Islet of Langerhans (tissue), 1 donor: ENCODE results near the gene CD22.
"Not testable (repeated sequence)": the region's sequence is repeated elsewhere in the genome, so short reads cannot be mapped to it uniquely, and the experiment has no call there.

Experiments used
- FAIRE-seq: peaks from one replicate; lab custom pipeline; 2011; peaks lifted over from hg19 to GRCh38; lab: Jason Lieb, UNC

Gene CD22

DNA sequence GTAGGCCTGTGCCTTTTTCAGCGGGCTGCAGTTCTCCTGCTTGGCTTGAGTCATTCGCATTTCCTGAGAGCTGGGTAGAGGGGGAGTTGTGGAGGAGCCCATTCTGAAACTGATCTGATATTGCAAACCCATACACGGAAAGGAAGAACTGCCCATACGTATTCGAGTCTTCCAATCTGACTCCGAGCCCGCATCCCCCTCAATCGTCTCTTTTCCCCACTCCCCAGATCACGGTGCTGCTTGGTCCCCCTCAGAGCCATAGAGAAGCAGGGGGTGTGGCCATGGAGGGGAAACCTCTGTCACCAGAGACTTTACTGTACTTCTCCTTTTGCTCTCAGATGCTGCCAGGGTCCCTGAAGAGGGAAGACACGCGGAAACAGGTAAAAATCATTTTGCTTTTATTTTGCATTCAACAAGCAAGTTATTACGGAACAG is at the start of gene CD22:
Gene CD22 (plus strand): TSS at position 337 of the 435 bp plus-strand sequence. CDS start 2,854 bp downstream, outside the sequence.
- FAIRE-seq: no peak

GRCh38 chr19:35279374-35279773 is 49.6 kb upstream of the CD22 start:
- no peak for FAIRE-seq

GRCh38 chr19:35279985-35280821 is 48.8 kb upstream of the CD22 start:
- FAIRE-seq: no peak

GRCh38 chr19:35281303-35281702 is 47.7 kb upstream of the CD22 start:
- no peak for FAIRE-seq

GRCh38 chr19:35284153-35285094 is 44.6 kb upstream of the CD22 start:
- no peak for FAIRE-seq

DNA sequence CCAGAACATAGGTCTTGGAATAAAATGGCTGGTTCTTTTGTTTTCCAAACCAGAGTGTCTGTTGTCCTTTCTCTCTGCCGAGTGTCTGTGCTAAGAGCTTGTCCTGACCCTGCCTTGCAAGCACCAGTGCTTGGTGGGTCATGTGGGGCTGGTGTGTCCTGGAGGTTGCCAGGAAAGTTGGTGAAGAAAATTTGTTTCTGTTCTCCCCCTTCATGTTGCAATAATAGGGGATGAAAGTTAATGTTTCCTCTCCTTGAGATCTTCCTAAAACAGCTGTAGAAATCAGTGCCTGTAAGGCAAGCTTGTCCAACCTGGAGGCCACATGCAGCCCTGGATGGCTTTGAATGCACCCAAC is 43.9 kb upstream of the CD22 start:
- FAIRE-seq: no peak

GRCh38 chr19:35285465-35285864 is 43.5 kb upstream of the CD22 start:
- not testable (repeated sequence) for FAIRE-seq

DNA sequence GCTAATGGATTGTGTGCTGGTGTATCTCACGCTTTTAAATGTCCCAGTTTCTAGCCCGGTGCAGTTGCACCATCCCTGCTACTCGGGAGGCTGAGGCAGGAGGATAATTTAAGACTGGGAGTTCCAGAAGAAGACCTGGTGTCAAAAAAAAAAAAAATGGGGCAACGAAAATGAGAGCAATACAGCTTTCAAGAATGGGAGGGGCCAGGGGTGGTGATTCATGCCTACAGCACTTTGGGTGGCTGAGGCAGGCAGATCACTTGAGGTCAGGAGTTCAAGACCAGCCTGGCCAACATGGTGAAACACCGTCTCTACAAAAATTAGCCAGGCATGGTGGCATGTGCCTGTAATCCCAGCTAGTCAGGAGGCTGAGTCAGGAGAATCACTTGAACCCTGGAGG is 42.9 kb upstream of the CD22 start:
- FAIRE-seq: not testable (repeated sequence)

DNA sequence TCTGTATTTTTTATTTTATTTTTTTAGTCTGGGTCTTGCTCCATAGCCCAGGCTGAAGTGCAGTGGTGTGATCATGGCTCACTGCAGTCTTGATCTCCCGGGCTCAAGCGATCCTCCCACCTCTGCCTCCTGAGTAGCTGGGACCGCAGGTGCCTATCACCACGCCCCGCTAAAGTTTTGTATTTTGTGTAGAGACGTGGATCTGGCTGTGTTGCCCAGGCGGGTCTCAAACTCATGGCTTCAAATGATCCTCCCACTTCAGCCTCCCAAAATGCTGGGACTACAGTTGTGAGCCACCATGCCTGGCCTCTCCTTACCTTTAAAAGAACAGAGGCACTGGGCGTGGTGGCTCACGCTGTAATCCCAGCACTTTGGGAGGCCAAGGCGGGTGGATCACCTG is 41.3 kb upstream of the CD22 start:
- no peak for FAIRE-seq

DNA sequence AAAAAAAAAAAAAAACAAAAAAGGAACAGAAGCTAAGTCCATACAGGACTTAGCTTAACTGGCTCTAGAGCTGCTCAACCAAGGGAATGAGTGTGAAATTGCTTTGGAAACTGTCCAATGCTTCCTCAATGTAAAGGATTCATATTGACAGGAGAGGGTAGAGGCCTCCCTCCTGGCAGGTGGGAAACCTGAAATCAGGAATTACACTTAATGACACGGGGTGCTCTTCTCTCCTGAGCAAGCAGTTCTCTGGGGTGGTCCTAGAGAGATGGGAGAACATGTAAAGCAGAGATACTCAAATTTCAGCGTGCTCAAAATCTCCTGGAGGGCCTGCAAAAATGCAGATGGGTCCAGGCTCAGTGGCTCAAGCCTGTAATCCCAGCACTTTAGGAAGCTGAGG is 40.7 kb upstream of the CD22 start:
- no peak for FAIRE-seq

- FAIRE-seq: no peak
Observed at GRCh38 chr19:35288906-35289305, 40.1 kb upstream of the CD22 start.

DNA sequence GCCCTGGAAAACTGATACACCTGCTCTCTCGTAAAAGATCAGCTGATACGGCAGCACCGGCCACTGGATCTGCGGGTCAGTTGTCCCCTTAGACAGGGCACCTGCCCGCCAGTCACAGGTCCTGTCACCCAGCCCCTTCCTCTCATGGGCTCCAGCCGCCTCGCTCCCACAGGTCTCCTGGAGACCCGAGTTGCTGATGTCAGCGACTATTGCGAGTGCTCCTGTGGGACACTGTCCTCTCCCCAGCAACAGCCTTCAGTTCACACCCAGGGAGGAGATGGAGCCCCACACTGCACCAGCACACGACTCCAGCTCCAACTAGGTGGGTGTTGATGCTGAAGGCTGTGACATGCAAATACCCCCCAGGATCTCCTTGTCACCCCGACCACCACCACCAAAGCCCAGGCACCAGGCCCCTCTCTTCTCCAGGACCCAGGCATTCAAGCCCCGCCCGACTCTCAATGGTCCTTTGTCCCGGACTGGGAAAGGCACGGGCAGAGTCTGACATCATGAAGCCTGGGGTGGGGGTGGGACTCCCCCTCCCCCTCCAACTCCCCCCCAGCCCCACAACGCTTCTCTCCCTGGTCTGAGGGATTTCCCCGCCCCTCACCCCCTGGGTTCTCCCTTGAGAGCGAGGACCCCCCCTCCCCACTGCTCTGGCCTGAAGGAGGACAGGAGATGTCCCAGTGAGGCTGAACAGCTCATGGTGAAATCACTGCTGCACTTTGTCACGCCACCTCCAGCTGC is 38.4 kb upstream of the CD22 start:
- no peak for FAIRE-seq

GRCh38 chr19:35291259-35291658 is 37.7 kb upstream of the CD22 start:
- FAIRE-seq: no peak

DNA sequence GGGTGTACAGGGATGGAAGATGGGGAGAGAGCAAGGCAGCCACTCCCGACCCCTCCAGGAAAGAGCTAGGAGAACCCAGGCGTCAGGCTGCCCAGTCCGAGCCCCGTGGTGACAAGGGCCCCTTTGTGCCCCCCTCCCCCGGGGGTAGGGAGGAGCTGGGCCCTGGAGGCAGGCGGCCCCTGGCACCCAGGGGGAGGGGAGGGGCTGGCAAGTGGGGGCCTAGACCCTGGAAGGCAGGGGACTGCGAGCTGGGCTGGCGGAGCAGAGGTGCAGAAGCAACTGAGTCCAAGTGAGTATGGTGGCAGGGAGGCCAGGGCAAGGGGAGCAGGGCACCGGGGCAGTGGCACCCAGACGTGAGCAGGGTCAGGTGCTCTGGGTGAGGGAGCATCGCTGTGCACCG is 37.1 kb upstream of the CD22 start, which contains the start of gene MAG:
Gene MAG (plus strand): TSS at position 246 of the 400 bp plus-strand sequence. CDS start 3,248 bp downstream, outside the sequence.
- no peak for FAIRE-seq

GRCh38 chr19:35292421-35293362 is 36.3 kb upstream of the CD22 start:
- no peak for FAIRE-seq

GRCh38 chr19:35293363-35293739 is 35.6 kb upstream of the CD22 start:
- no peak for FAIRE-seq

GRCh38 chr19:35293808-35294207 is 35.2 kb upstream of the CD22 start:
- no peak for FAIRE-seq

DNA sequence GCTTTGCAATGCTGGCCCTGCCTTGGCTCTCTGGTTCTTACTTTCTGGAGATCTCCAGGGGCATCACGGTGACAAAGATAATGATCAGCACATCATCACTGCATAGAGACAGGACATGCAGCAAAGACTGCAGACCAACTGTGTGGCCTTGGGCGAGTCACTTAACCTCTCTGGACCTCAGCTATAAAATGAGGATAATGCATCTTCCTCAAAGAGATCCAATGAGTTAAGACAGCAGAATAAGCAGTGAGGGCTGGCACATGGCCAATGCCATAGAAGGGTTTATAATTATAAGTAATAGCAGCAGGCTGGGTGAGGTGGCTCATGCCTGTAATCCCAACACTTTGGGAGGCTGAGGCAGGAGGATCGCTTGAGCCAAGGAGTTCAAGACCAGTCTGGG is 34.7 kb upstream of the CD22 start:
- no peak for FAIRE-seq

- FAIRE-seq: no peak
Observed at GRCh38 chr19:35294859-35295791, 33.9 kb upstream of the CD22 start.
